PC-3 (cell line): ENCODE results near the gene VPS52. TPM values are rescaled to one million over a fixed set of nuclear protein-coding genes. Genes with fewer than 3 reads are reported as not detected.

Experiments
- ATAC-seq: fragments of 200-7000 bp; cut with Tn5 transposase; 2 replicates; pipeline ENCODE4 v1.9.1; 2020; ENCODE audit warnings: mild to moderate bottlenecking, moderate library complexity
- BruUV-seq: library from RNA; stranded (reverse); fragments of 400-500 nt; replicated peaks from 2 replicates; lab custom pipeline; 2021; lab: Mats Ljungman, UMichigan
- CTCF ChIA-PET: fragments of 300-600 bp; sonication (Branson Sonifier 250); formaldehyde crosslinking; loops from one replicate; lab custom pipeline; 2022; ENCODE audit warnings: antibody characterized with exemption; lab: Charles Lee
- POLR2A ChIA-PET: fragments of 300-600 bp; sonication (Branson Sonifier 250); formaldehyde crosslinking; loops from one replicate; lab custom pipeline; 2022; ENCODE audit warnings: antibody characterized with exemption; ENCODE audit not compliant: unreplicated experiment; lab: Charles Lee
- DNase-seq: peaks from one replicate; pipeline ENCODE4 v3.0.0-alpha.2; 2015
- H2AFZ ChIP-seq: fragments of 300-600 bp; sonication (generic); 2 replicates; pipeline ENCODE4 v1.6.0; 2016; ENCODE audit warnings: antibody characterized with exemption, low read length
- H3F3A ChIP-seq: fragments of 300-600 bp; sonication (generic); one replicate; pipeline ENCODE4 v1.6.0; 2017; ENCODE audit warnings: antibody characterized with exemption, low read length, control low read depth, mild to moderate bottlenecking; ENCODE audit not compliant: unreplicated experiment
- H3K27ac ChIP-seq: fragments of 300-600 bp; sonication (generic); 2 replicates; pipeline ENCODE4 v1.5.1; 2016; ENCODE audit warnings: mild to moderate bottlenecking, low read length
- H3K27me3 ChIP-seq: fragments of 300-600 bp; sonication (generic); 2 replicates; pipeline ENCODE4 v1.6.1; 2016; ENCODE audit warnings: low read length, mixed read lengths
- H3K36me3 ChIP-seq: fragments of 300-600 bp; sonication (generic); 2 replicates; pipeline ENCODE4 v1.6.1; 2016; ENCODE audit warnings: low read depth, mixed run types, low read length, mixed read lengths
- H3K4me1 ChIP-seq: fragments of 300-600 bp; sonication (generic); 2 replicates; pipeline ENCODE4 v1.5.1; 2016; ENCODE audit warnings: low read length; ENCODE audit not compliant: insufficient read depth
- H3K4me2 ChIP-seq: fragments of 300-600 bp; sonication (generic); 2 replicates; pipeline ENCODE4 v1.6.0; 2016; ENCODE audit warnings: low read length
- H3K4me3 ChIP-seq: fragments of 300-600 bp; sonication (generic); 2 replicates; pipeline ENCODE4 v1.5.1; 2016; ENCODE audit warnings: mild to moderate bottlenecking, low read length, mixed read lengths
- H3K79me2 ChIP-seq: fragments of 300-600 bp; sonication (generic); 2 replicates; pipeline ENCODE4 v1.6.1; 2017; ENCODE audit warnings: low read length, mixed read lengths
- H3K9ac ChIP-seq: fragments of 300-600 bp; sonication (generic); 2 replicates; pipeline ENCODE4 v1.6.0; 2016; ENCODE audit warnings: mild to moderate bottlenecking, low read length
- H3K9me2 ChIP-seq: fragments of 300-600 bp; sonication (generic); replicated peaks from 2 replicates; pipeline ENCODE4 v1.6.1; 2016; ENCODE audit warnings: mixed run types, low read length, mixed read lengths
- H3K9me3 ChIP-seq: fragments of 300-600 bp; sonication (generic); 2 replicates; pipeline ENCODE4 v1.6.1; 2016; ENCODE audit warnings: low read length, mixed read lengths
- H4K20me1 ChIP-seq: fragments of 300-600 bp; sonication (generic); 2 replicates; pipeline ENCODE4 v1.6.1; 2016; ENCODE audit warnings: low read length, mixed read lengths
- CTCF ChIP-seq: fragments of 300-600 bp; sonication (generic); conservative IDR thresholded peaks from 2 replicates; pipeline ENCODE4 v1.5.1; 2017; ENCODE audit warnings: antibody characterized with exemption, low read depth, mild to moderate bottlenecking, low read length
- EZH2 ChIP-seq: fragments of 300-600 bp; sonication (generic); IDR thresholded peaks from one replicate; pipeline ENCODE4 v1.6.1; 2017; ENCODE audit warnings: antibody characterized with exemption, mild to moderate bottlenecking, low read length; ENCODE audit not compliant: unreplicated experiment
- EZH2phosphoT487 ChIP-seq: fragments of 300-600 bp; sonication (generic); IDR thresholded peaks from 2 replicates; pipeline ENCODE4 v1.6.1; 2018; ENCODE audit warnings: mild to moderate bottlenecking, antibody characterized with exemption, low read length, borderline replicate concordance
- intact Hi-C: fragments of 100-400 bp; cut with micrococcal nuclease; formaldehyde crosslinking; loops from 2 replicates; pipeline ENCODE4 v1.9.0; 2023
- total RNA-seq: library from RNA; depleted of rRNA; stranded (reverse); fragments of >200 nt; gene quantifications from 2 replicates; pipeline ENCODE4 v1.2.3, GENCODE V29; 2014

Gene VPS52
- total RNA-seq, 1 experiment from 2014 or later: 33.7 TPM

GRCh38 chr6:33301877-33302276, 30.2 kb upstream of the VPS52 start:
- H3F3A ChIP-seq: peaks cover 3% of the 10 kb centered on the region
- H3K4me1 ChIP-seq: peaks cover 13% of the 10 kb centered on the region
- intact Hi-C loops: no loop called here
- ChIA-PET CTCF (no interaction called here), POLR2A (interaction anchor here (0.7 kb wide), 1 partner anchor 21 kb away, joined by 28 read pairs; no protein-coding TSS in a partner anchor)
- H3K9me2 ChIP-seq: no peaks in the 10 kb centered on the region
- DNase-seq (no peak), ATAC-seq (no peak)
- no TSS peak for BruUV-seq
- no peak overlapping the region for H2AFZ ChIP-seq
- no peaks in the 10 kb centered on the region for H4K20me1 ChIP-seq
- peaks cover 7% of the 10 kb centered on the region for H3K36me3 ChIP-seq
- no peaks in the 10 kb centered on the region for H3K9me3 ChIP-seq
- H3K79me2 ChIP-seq: peaks cover 20% of the 10 kb centered on the region
- no peak overlapping the region for H3K4me2 ChIP-seq
- no peaks in the 10 kb centered on the region for H3K27me3 ChIP-seq
- no peak for TF ChIP-seq EZH2phosphoT487
- TF ChIP-seq EZH2: no peak
- TF ChIP-seq CTCF: no peak
- no peak overlapping the region for H3K4me3 ChIP-seq
- H3K27ac ChIP-seq: no peak overlapping the region
- H3K9ac ChIP-seq: no peak overlapping the region

GRCh38 chr6:33299237-33299944, 27.7 kb upstream of the VPS52 start:
- intact Hi-C loops: loop anchor here (1.0 to 5.0 kb wide), 4 partner anchors 10 to 108 kb away; partner anchors contain the start of genes PFDN6 and WDR46
- ChIA-PET POLR2A (interaction anchor here (1.0 to 1.1 kb wide), 3 partner anchors 10 to 18 kb away, joined by 4 to 16 read pairs (median 7); partner anchors contain the start of genes PFDN6, WDR46 and ZBTB22), CTCF (interaction anchor here (0.6 to 1.0 kb wide), 5 partner anchors 18 to 1104 kb away, joined by 3 to 5 read pairs (median 5); partner anchors contain the start of genes B3GALT4 and ZBTB22)
- peak overlapping the region; percentile 100 for H3K4me2 ChIP-seq
- no peaks in the 10 kb centered on the region for H3K27me3 ChIP-seq
- peaks cover 3% of the 10 kb centered on the region for H3F3A ChIP-seq
- peak overlapping the region; percentile 77 for H2AFZ ChIP-seq
- peak overlapping the region; percentile 80 for H3K9ac ChIP-seq
- no peaks in the 10 kb centered on the region for H3K9me3 ChIP-seq
- H3K9me2 ChIP-seq: no peaks in the 10 kb centered on the region
- peaks cover 3% of the 10 kb centered on the region; the same call in 1 of the 2 replicates for H3K36me3 ChIP-seq
- peak overlapping the region; percentile 78 for H3K4me3 ChIP-seq
- BruUV-seq: TSS peak; percentile 91
- peak overlapping the region; percentile 92 for H3K27ac ChIP-seq
- ATAC-seq: peak; percentile 55
- no peaks in the 10 kb centered on the region for H4K20me1 ChIP-seq
- peaks cover 15% of the 10 kb centered on the region for H3K4me1 ChIP-seq
- peak; percentile 93 for DNase-seq
- H3K79me2 ChIP-seq: peaks cover 20% of the 10 kb centered on the region
- no peak for TF ChIP-seq EZH2
- TF ChIP-seq CTCF: peak; percentile 87
